ENCODE measurements around the gene COX4I2. TPM values are rescaled to one million over a fixed set of nuclear protein-coding genes. Genes with fewer than 3 reads are reported as not detected.

The COX4I2 gene
- polyA plus RNA-seq, 3 donors = not detected

DNA sequence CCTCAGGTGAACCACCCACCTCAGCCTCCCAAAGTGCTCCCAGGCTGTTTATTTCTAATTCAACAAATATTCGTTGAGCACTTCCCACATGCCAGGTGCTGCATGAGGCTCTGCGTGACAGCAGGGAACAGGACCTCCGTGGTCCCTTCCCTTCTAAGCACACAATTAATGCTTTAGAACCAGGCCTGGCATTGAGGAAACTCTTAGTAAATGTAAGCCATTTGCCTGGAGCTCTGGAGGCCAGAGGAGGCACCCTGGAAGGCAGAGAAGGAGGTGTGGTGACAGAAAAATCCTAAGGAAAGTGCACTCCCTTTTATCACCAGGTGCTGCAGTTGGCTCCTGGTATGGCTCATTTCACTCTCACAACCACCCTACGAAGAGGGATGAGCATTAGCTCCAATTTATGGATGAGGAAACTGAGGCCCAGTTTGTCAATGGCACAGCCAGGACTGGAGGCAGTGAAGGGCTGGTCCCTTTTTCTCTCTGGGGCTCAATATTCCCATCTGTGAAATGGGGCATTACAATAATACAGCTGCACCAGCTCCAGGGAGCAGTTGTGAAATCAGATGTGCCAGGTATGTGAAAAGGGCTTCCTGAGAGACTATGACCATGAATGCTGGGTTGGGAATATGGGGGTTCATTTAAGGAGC lies 40.8 kb upstream of the COX4I2 start:
- H3K4me3 Mint-ChIP-seq = no peak overlapping the region
- H3K27ac ChIP-seq (ENCODE audit: low read depth in 1 of 2, low read length in 2 of 2) = no peak overlapping the region
- no peaks in the 10 kb centered on the region for H3K9me3 ChIP-seq (replicated peaks in 1 of 2; ENCODE audit: control insufficient read depth in 1 of 2, insufficient read depth in 1 of 2, low read length in 2 of 2)
- no peaks in the 10 kb centered on the region for H3K79me2 ChIP-seq (ENCODE audit: insufficient read depth, low read length)
- TF ChIP-seq, protein P1, sequence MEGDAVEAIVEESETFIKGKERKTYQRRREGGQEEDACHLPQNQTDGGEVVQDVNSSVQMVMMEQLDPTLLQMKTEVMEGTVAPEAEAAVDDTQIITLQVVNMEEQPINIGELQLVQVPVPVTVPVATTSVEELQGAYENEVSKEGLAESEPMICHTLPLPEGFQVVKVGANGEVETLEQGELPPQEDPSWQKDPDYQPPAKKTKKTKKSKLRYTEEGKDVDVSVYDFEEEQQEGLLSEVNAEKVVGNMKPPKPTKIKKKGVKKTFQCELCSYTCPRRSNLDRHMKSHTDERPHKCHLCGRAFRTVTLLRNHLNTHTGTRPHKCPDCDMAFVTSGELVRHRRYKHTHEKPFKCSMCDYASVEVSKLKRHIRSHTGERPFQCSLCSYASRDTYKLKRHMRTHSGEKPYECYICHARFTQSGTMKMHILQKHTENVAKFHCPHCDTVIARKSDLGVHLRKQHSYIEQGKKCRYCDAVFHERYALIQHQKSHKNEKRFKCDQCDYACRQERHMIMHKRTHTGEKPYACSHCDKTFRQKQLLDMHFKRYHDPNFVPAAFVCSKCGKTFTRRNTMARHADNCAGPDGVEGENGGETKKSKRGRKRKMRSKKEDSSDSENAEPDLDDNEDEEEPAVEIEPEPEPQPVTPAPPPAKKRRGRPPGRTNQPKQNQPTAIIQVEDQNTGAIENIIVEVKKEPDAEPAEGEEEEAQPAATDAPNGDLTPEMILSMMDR (IDR thresholded peaks at IDR 0.05) = no peak
- intact Hi-C loops (cut with micrococcal nuclease) = no loop called here
- no peak overlapping the region for H3K9ac ChIP-seq (ENCODE audit: insufficient read depth, low read length, poor library complexity, severe bottlenecking)
- no peaks in the 10 kb centered on the region for H3K4me1 ChIP-seq (ENCODE audit: control insufficient read depth in 1 of 2, insufficient read depth in 2 of 2, low read length in 2 of 2)
- H3K9me3 Mint-ChIP-seq = peaks cover 0 to 4% (median 1%) of the 10 kb centered on the region in 7 donors
- no peak overlapping the region for H3K27ac Mint-ChIP-seq
- no peak overlapping the region for H3K4me3 ChIP-seq (replicated peaks in 1 of 3; ENCODE audit: low read depth in 2 of 3, low read length in 3 of 3)
- peaks cover 7% of the 10 kb centered on the region for H3K4me1 Mint-ChIP-seq
- no peaks in the 10 kb centered on the region for H4K20me1 ChIP-seq (ENCODE audit: insufficient read depth, low read length)
- 88% methylated on average over 3 of the region's 4 CpGs for WGBS (ENCODE audit: insufficient coverage)
- peaks cover 0 to 4% (median 2%) of the 10 kb centered on the region in 3 donors for H3K27me3 Mint-ChIP-seq (ENCODE audit: low read depth in 3 of 3)
- no peaks in the 10 kb centered on the region for H3K36me3 ChIP-seq (replicated peaks in 1 of 2; ENCODE audit: control insufficient read depth in 1 of 2, insufficient read depth in 2 of 2, low read length in 2 of 2)
- H3K4me2 ChIP-seq (replicated peaks; ENCODE audit: extremely low read depth, low read length, poor library complexity, severe bottlenecking) = no peak overlapping the region
- H3K36me3 Mint-ChIP-seq = no peaks in the 10 kb centered on the region
- DNase-seq = no peak
- H2AFZ ChIP-seq (ENCODE audit: insufficient read depth, low read depth, low read length, poor library complexity, severe bottlenecking) = no peak overlapping the region
- H3K27me3 ChIP-seq (ENCODE audit: control insufficient read depth in 2 of 2, insufficient read depth in 2 of 2, low read length in 2 of 2) = no peaks in the 10 kb centered on the region

DNA sequence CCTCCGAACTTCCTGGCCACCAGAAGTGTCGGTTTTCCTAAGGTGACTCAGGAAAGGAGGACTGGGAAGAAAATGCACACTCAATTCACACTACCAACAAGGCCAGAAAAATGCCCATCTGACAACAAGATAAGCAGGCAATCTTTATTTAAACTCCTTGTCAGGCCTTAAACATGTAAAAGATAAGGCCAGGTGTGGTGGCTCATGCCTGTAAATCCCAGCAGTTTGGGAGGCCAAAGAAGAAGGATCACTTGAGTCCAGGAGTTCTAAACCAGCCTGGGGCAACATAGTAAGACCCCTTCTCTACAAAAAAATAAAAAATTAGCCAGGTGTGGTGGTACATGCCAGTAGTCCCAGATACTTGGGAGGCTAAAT lies 40.2 kb upstream of the COX4I2 start:
- Mint-ChIP-seq H3K27ac (no peak overlapping the region), H3K36me3 (no peaks in the 10 kb centered on the region), H3K9me3 (peaks cover 0 to 4% (median 1%) of the 10 kb centered on the region in 7 donors), H3K4me1 (peaks cover 8% of the 10 kb centered on the region), H3K27me3 (ENCODE audit: low read depth in 3 of 3) (peaks cover 2 to 4% (median 2%) of the 10 kb centered on the region in 3 donors), H3K4me3 (no peak overlapping the region)
- Histone ChIP-seq H3K79me2 (ENCODE audit: insufficient read depth, low read length) (no peaks in the 10 kb centered on the region), H3K4me3 (replicated peaks in 1 of 3; ENCODE audit: low read depth in 2 of 3, low read length in 3 of 3) (no peak overlapping the region), H3K36me3 (replicated peaks in 1 of 2; ENCODE audit: control insufficient read depth in 1 of 2, insufficient read depth in 2 of 2, low read length in 2 of 2) (no peaks in the 10 kb centered on the region), H3K27ac (ENCODE audit: low read depth in 1 of 2, low read length in 2 of 2) (no peak overlapping the region), H3K9ac (ENCODE audit: insufficient read depth, low read length, poor library complexity, severe bottlenecking) (no peak overlapping the region), H3K4me2 (replicated peaks; ENCODE audit: extremely low read depth, low read length, poor library complexity, severe bottlenecking) (no peak overlapping the region), H3K27me3 (ENCODE audit: control insufficient read depth in 2 of 2, insufficient read depth in 2 of 2, low read length in 2 of 2) (no peaks in the 10 kb centered on the region), H2AFZ (ENCODE audit: insufficient read depth, low read depth, low read length, poor library complexity, severe bottlenecking) (no peak overlapping the region), H3K9me3 (replicated peaks in 1 of 2; ENCODE audit: control insufficient read depth in 1 of 2, insufficient read depth in 1 of 2, low read length in 2 of 2) (no peaks in the 10 kb centered on the region), H3K4me1 (ENCODE audit: control insufficient read depth in 1 of 2, insufficient read depth in 2 of 2, low read length in 2 of 2) (peaks cover 0 to under 1% of the 10 kb centered on the region in 2 donors), H4K20me1 (ENCODE audit: insufficient read depth, low read length) (no peaks in the 10 kb centered on the region)
- no CpG with 5 or more reads among the region's 2 CpGs for WGBS (ENCODE audit: insufficient coverage)
- intact Hi-C loops (cut with micrococcal nuclease) = no loop called here
- TF ChIP-seq, protein P1 (IDR thresholded peaks at IDR 0.05) = no peak
- no peak for DNase-seq
